ENCODE measurements around the gene SESTD1. TPM values are rescaled to one million over a fixed set of nuclear protein-coding genes. Genes with fewer than 3 reads are reported as not detected.

Gene SESTD1
- total RNA-seq, 1 donor from 2014 or later = 92.4 TPM

DNA sequence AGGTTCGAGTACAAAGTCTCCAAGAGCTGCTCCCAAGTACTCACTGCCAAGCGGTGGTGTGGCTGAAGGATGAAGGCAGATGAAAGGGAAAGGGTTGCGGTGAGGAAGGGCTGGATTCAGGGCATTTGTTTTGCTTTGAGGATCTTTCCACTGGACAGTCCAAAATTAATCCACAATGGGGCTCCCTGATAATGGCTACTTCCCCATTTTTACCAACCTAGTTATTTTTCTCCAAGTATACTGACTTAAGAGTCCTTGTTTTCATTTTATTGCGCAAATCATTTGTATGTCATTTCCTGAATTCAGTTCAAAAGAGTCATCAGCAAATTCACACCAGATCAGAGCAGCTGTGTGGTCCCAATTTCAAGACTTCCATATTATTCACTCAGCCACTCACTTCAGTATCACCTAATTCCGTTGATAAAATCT is 464 bp upstream of the SESTD1 start:
- peaks cover 13% of the 10 kb centered on the region for H3K27me3 Mint-ChIP-seq (ENCODE audit: unreplicated experiment)
- peaks cover 10% of the 10 kb centered on the region for H3K4me1 Mint-ChIP-seq (ENCODE audit: unreplicated experiment)
- peak overlapping the region; percentile 95 for H3K4me3 Mint-ChIP-seq (ENCODE audit: unreplicated experiment)
- no peaks in the 10 kb centered on the region for H3K9me3 Mint-ChIP-seq (ENCODE audit: unreplicated experiment)
- DNase-seq (ENCODE audit: low spot score) = no peak
- H3K27ac Mint-ChIP-seq (ENCODE audit: unreplicated experiment) = peak overlapping the region; percentile 85
- peaks cover 3% of the 10 kb centered on the region for H3K36me3 Mint-ChIP-seq (ENCODE audit: low read depth, unreplicated experiment)
- TF ChIP-seq, protein P1, sequence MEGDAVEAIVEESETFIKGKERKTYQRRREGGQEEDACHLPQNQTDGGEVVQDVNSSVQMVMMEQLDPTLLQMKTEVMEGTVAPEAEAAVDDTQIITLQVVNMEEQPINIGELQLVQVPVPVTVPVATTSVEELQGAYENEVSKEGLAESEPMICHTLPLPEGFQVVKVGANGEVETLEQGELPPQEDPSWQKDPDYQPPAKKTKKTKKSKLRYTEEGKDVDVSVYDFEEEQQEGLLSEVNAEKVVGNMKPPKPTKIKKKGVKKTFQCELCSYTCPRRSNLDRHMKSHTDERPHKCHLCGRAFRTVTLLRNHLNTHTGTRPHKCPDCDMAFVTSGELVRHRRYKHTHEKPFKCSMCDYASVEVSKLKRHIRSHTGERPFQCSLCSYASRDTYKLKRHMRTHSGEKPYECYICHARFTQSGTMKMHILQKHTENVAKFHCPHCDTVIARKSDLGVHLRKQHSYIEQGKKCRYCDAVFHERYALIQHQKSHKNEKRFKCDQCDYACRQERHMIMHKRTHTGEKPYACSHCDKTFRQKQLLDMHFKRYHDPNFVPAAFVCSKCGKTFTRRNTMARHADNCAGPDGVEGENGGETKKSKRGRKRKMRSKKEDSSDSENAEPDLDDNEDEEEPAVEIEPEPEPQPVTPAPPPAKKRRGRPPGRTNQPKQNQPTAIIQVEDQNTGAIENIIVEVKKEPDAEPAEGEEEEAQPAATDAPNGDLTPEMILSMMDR (IDR thresholded peaks at IDR 0.05; ENCODE audit: unreplicated experiment) = no peak

DNA sequence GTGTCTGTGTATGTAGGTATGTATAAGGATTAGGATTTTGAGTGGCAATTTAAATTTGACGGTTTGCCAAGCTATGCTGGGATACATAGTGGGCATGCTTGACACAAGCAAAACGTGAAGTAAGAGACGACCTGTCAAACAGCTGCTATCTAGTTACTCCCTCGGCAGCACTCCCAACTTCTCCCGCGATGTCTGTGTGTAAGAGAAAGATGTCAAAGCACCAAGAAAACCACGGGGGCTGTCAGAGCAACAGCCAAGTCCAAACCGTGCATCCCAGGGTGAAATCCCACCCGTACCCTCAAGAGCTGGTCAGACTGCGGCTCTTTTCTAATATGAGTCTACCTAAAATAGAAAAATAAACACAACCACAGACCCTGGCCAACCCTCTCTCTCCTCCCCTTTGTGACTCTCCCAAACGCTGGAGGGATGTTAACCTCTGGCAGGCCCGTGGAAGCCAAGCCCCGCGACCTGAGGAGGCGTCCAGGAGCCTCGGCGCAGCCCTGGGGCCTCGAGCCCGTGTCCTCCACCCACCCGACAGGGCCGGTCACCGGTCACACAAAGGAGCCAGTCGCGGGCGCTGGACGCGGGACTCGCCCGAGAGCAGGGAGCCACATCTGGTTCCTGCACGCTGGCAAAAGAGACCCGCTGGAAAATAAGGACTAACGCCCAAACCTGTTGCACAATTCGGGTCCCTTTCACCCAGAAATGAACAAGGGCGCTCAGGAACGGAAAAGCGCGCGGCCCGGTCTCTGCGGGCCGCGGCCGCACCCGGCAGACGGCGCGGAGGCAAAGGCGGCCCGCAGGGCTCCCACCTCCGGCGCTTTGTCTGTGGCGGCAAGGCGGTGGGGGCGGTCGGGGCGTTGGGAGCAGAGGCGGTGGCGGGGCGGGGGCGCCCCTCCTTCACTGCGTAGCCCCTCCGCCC is 925 bp downstream of the SESTD1 start:
- Mint-ChIP-seq H3K4me3 (ENCODE audit: unreplicated experiment) (peak overlapping the region; percentile 97), H3K9me3 (ENCODE audit: unreplicated experiment) (no peaks in the 10 kb centered on the region), H3K4me1 (ENCODE audit: unreplicated experiment) (peaks cover 10% of the 10 kb centered on the region), H3K36me3 (ENCODE audit: low read depth, unreplicated experiment) (peaks cover 3% of the 10 kb centered on the region), H3K27me3 (ENCODE audit: unreplicated experiment) (peaks cover 13% of the 10 kb centered on the region), H3K27ac (ENCODE audit: unreplicated experiment) (peak overlapping the region; percentile 81)
- DNase-seq (ENCODE audit: low spot score) = peak; percentile 42
- TF ChIP-seq, protein P1 (IDR thresholded peaks at IDR 0.05; ENCODE audit: unreplicated experiment) = no peak

DNA sequence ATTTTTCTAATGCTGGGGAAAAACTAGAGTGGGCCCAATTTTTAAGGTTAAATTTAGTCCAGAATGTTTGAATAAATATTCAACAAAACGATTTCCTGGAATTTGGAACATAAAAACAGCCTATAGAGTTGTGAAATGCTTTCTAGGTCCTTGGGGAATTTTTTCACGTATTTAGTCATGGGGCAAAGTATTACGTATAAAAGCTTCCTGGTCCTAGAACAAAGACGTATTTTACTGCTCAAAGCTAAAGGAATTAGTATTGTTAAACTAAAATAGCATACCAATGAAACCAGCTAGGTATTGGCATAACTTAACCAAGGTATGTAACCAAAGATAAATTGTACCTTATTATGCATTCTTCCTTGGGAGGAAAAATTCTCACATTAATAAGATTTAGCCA is 1.6 kb downstream of the SESTD1 start:
- H3K9me3 Mint-ChIP-seq (ENCODE audit: unreplicated experiment) = no peaks in the 10 kb centered on the region
- TF ChIP-seq, protein P1 (IDR thresholded peaks at IDR 0.05; ENCODE audit: unreplicated experiment) = no peak
- H3K27ac Mint-ChIP-seq (ENCODE audit: unreplicated experiment) = no peak overlapping the region
- peak overlapping the region; percentile 97 for H3K4me3 Mint-ChIP-seq (ENCODE audit: unreplicated experiment)
- H3K27me3 Mint-ChIP-seq (ENCODE audit: unreplicated experiment) = peaks cover 13% of the 10 kb centered on the region
- H3K36me3 Mint-ChIP-seq (ENCODE audit: low read depth, unreplicated experiment) = peaks cover 3% of the 10 kb centered on the region
- no peak for DNase-seq (ENCODE audit: low spot score)
- peaks cover 10% of the 10 kb centered on the region for H3K4me1 Mint-ChIP-seq (ENCODE audit: unreplicated experiment)

DNA sequence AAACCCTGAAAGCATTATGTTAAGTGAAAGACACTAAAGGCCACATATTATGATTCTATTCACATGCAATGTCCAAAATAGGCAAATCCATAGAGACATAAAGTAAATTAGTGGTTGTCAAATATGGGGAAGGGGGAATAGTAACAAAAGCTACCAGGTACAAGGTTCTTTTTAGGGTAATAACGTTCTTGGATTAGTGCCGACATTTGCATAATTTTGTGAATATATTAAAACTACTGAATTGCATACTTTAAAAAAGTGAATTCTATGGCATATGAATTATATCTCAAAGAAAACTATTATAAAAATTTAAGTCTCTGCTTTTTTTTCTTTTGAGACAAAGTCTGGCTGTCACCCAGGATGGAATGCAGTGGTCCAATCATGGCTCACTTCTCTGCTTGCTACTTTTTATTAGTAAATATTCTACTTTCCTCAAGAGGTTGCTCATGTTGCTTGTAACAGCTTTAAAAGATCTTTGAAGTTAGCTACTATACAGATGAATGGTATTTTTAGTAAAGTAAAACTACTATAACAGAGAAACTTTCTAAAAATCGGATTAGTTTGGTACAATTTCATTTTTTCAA is 2.5 kb downstream of the SESTD1 start:
- Mint-ChIP-seq H3K27me3 (ENCODE audit: unreplicated experiment) (peaks cover 13% of the 10 kb centered on the region), H3K27ac (ENCODE audit: unreplicated experiment) (no peak overlapping the region), H3K4me3 (ENCODE audit: unreplicated experiment) (no peak overlapping the region), H3K9me3 (ENCODE audit: unreplicated experiment) (no peaks in the 10 kb centered on the region), H3K4me1 (ENCODE audit: unreplicated experiment) (peaks cover 10% of the 10 kb centered on the region), H3K36me3 (ENCODE audit: low read depth, unreplicated experiment) (peaks cover 3% of the 10 kb centered on the region)
- DNase-seq (ENCODE audit: low spot score) = no peak
- TF ChIP-seq, protein P1 (IDR thresholded peaks at IDR 0.05; ENCODE audit: unreplicated experiment) = no peak
